ENCODE results near the gene DCC.

GRCh38 chr18:52468496-52468895, 128.5 kb downstream of the DCC start:
- TF ChIP-seq POLR2AphosphoS5 (IDR thresholded peaks at IDR 0.05; ENCODE audit: low read depth, low read length) (no peak), CTCF (IDR thresholded peaks at IDR 0.05 in 2 of 3, conservative IDR thresholded peaks at IDR 0.05 in 1 of 3; ENCODE audit: borderline replicate concordance in 1 of 3, insufficient read depth in 1 of 3, low read depth in 2 of 3, low read length in 2 of 3) (no peak), SP1 (IDR thresholded peaks at IDR 0.05; ENCODE audit: low read depth) (no peak), TCF7L2 (IDR thresholded peaks at IDR 0.05; ENCODE audit: borderline replicate concordance, extremely low read depth, insufficient read depth, insufficient read length) (no peak), POLR2A (IDR thresholded peaks at IDR 0.05; ENCODE audit: borderline replicate concordance, extremely low read depth, insufficient read depth, insufficient read length) (no peak), RAD21 (IDR thresholded peaks at IDR 0.05; ENCODE audit: low read depth) (no peak)

All from HCT116 (cell line).